ENCODE data around the gene C2orf72. TPM values are rescaled to one million over a fixed set of nuclear protein-coding genes. Genes with fewer than 3 reads are reported as not detected.

The C2orf72 gene
- total RNA-seq, 1 donor from 2014 or later, result 9.9 TPM

DNA sequence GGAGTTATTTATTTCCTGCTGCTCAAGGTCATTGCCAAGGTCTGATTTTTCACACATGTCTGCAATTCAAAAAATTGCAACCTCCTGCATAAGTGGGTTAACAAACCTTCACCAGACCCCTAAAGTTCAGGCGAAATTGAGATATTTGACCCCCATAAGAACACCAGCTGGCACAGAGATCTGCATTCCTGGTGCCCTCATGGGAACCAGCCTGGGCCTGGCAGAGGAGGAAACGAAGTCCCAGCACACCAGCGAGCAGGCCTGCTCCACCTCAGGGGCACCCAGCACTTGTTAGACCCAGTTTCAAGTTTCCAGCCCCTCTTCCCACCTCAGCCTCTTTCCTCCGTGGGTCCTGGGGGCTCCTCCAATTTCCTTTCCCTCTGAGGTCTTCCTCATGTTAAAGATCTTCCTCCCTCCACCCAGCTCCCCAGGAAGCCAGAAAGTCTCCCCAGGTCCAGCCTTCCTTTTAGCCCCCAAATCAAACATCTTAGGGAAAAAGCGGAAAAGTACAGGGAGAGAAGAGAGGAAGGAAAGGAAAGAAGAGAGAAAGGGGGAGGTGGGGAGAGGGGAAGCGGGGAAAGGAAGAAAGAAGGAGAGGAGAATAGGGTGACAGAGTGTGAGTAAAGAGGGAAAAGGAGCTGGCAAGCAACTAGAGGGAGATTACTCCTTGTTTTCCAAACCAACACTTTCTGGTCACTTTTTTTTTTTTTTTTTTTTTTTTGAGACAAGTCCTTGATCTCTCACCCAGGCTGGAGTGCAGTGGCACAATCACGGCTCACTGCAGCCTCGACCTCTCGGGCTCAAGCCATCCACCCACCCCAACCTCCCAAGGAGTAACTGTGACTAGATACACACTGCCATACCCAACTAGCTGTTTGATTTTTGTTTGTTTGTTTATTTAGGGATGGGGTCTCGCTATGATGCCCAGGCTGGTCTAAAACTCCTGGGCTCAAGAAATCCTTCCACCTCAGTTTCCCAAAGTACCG, 3.9 kb upstream of the C2orf72 start:
- TF ChIP-seq, protein P1, sequence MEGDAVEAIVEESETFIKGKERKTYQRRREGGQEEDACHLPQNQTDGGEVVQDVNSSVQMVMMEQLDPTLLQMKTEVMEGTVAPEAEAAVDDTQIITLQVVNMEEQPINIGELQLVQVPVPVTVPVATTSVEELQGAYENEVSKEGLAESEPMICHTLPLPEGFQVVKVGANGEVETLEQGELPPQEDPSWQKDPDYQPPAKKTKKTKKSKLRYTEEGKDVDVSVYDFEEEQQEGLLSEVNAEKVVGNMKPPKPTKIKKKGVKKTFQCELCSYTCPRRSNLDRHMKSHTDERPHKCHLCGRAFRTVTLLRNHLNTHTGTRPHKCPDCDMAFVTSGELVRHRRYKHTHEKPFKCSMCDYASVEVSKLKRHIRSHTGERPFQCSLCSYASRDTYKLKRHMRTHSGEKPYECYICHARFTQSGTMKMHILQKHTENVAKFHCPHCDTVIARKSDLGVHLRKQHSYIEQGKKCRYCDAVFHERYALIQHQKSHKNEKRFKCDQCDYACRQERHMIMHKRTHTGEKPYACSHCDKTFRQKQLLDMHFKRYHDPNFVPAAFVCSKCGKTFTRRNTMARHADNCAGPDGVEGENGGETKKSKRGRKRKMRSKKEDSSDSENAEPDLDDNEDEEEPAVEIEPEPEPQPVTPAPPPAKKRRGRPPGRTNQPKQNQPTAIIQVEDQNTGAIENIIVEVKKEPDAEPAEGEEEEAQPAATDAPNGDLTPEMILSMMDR (conservative IDR thresholded peaks at IDR 0.05), result no peak
- H3K4me3 Mint-ChIP-seq, result peak overlapping the region; percentile 46
- peak overlapping the region; percentile 85 for H3K27ac Mint-ChIP-seq
- DNase-seq (ENCODE audit: extremely low spot score, unreplicated experiment), result no peak
- no peaks in the 10 kb centered on the region for H3K9me3 Mint-ChIP-seq
- H3K27me3 Mint-ChIP-seq, result peaks cover 56% of the 10 kb centered on the region
- H3K4me1 Mint-ChIP-seq (ENCODE audit: unreplicated experiment), result no peaks in the 10 kb centered on the region
- H3K36me3 Mint-ChIP-seq, result no peaks in the 10 kb centered on the region

DNA sequence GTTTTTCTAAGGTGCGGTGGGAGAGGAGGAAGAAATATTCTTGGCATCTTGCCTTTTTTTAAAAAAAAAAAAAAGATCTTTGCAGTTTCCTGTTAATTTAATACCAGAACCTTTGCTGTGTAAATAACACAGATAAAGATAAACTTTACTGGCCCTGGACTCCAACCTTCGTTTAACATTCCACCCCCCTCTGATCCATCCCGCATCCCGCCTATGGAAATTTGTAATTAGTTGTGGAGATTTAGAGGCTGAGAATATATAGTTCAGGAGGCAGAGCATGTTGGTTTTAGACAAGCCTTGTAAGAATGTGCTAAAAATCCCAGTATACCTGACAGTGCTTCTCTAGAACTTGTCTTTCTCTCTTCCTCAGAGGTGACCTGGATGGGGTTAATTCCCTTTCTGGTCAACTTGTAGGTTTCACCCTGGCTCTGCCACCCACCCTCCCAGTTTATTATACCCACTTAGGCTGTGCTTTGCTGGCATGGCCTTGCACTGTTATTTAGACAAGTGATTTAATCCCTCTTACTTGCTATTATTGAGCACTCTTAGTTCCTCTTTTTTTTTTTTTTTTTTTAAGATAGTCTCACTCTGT, 2.9 kb upstream of the C2orf72 start:
- peak overlapping the region; percentile 85 for H3K27ac Mint-ChIP-seq
- no peaks in the 10 kb centered on the region for H3K9me3 Mint-ChIP-seq
- no peak for DNase-seq (ENCODE audit: extremely low spot score, unreplicated experiment)
- peaks cover 65% of the 10 kb centered on the region for H3K27me3 Mint-ChIP-seq
- peak overlapping the region; percentile 46 for H3K4me3 Mint-ChIP-seq
- no peaks in the 10 kb centered on the region for H3K36me3 Mint-ChIP-seq
- peaks cover 4% of the 10 kb centered on the region for H3K4me1 Mint-ChIP-seq (ENCODE audit: unreplicated experiment)
- TF ChIP-seq, protein P1 (conservative IDR thresholded peaks at IDR 0.05), result no peak

DNA sequence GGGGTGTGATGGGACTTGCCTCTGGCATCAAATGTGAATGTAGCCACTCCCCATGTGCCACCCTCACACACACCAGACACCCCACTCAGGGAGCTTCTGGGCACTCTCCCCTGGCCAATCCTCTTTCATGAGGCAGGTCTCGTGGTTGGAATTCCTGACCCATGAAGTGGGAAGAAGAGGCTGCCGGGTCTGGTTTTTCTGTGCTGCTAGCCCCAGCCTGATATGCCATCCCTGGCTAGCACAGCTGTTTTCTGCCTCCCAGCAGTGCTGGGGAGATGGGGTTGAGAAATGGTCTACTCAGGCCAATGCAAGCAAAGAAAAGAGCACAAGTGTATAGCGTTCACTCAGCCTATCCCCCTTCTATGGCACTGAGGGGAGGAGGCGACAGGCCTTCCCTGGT, 1.2 kb upstream of the C2orf72 start:
- peak overlapping the region; percentile 74 for H3K4me3 Mint-ChIP-seq

DNA sequence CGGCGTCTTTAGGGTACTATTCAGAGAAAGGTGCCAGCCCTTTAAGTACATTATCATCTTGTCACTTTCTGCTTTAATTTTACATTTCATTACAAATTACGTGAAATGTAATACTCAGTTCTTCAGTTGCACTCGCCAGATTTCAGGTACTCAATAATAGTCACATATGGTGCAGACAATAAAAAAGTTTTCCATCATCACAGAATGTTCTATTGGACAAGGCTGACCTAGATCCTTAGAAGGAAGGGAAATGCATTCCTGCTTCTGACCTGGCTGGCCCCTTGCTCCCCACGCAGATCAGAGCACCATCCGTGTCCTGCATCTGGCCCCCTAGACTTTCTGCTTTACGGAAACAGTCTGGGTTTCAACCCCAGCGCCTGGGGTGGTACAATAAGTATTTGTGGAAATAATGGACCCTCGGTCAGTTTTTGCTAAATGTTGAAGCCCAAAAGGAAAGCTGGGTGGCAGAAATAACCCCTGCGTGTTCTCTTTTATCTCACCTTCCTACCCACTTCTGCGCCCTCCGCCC, 681 bp upstream of the C2orf72 start:
- Mint-ChIP-seq H3K9me3 (no peaks in the 10 kb centered on the region), H3K36me3 (no peaks in the 10 kb centered on the region), H3K4me1 (ENCODE audit: unreplicated experiment) (peaks cover 4% of the 10 kb centered on the region), H3K27ac (no peak overlapping the region), H3K27me3 (peaks cover 85% of the 10 kb centered on the region), H3K4me3 (peak overlapping the region; percentile 74)
- DNase-seq (ENCODE audit: extremely low spot score, unreplicated experiment), result no peak
- TF ChIP-seq, protein P1 (conservative IDR thresholded peaks at IDR 0.05), result no peak

More for the DNA sequence above, 1.2 kb upstream of the C2orf72 start:
- Mint-ChIP-seq H3K27ac (no peak overlapping the region), H3K4me1 (ENCODE audit: unreplicated experiment) (peaks cover 4% of the 10 kb centered on the region), H3K36me3 (no peaks in the 10 kb centered on the region), H3K27me3 (peaks cover 83% of the 10 kb centered on the region), H3K9me3 (no peaks in the 10 kb centered on the region)
- TF ChIP-seq, protein P1 (conservative IDR thresholded peaks at IDR 0.05), result no peak
- DNase-seq (ENCODE audit: extremely low spot score, unreplicated experiment), result no peak

DNA sequence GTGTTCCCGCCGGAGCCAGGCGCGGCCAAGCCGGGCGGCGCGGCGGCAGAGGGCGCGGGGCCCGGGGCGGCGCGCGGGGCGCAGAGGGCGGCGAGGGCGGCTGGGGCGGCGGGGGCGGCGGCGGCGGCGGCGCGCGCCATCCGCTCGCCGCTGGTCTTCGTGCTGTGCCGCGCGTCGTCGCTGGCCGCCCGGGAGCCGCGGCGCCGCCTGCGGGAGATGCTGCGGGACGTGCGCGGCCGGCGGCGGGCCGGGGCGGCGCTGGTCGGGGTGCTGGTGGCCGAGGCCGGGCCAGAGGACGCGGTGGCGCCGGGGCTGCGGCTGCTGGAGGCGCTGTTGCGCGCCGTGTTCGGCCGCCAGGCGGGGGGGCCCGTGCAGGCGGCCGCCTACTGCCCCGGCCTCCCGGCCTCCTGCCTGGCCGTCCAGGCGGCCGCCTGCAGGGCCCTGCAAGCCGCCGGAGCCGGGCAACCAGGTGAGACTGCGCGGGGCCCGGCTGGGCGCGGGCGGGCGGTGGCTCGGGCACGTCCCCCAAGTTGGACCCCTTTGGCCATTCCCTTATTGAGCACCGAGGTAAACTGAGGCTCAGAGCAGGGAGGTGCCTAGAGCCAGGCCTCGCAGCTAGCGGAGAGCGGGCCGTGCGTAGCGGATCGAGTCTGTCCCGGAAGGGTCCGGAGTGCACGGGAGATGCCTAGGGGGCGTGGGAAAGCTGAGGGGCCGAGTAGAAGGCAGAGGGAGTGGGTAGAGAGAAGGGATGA, 584 bp downstream of the C2orf72 start:
- TF ChIP-seq, protein P1 (conservative IDR thresholded peaks at IDR 0.05), result no peak
- Mint-ChIP-seq H3K9me3 (no peaks in the 10 kb centered on the region), H3K27ac (no peak overlapping the region), H3K27me3 (peaks cover 85% of the 10 kb centered on the region), H3K4me3 (peak overlapping the region; percentile 81), H3K4me1 (ENCODE audit: unreplicated experiment) (peaks cover 4% of the 10 kb centered on the region), H3K36me3 (no peaks in the 10 kb centered on the region)
- no peak for DNase-seq (ENCODE audit: extremely low spot score, unreplicated experiment)
